COLO668 (cell line): Measurements from ENCODE around the gene AUTS2.
A peak's percentile ranks its signal among the peaks of the same experiment; 100 is the strongest.

Experiments used
- DNase-seq: peaks from one replicate; lab custom pipeline; 2025; ENCODE audit not compliant: unreplicated experiment; lab: John Stamatoyannopoulos, UW

The AUTS2 gene

DNA sequence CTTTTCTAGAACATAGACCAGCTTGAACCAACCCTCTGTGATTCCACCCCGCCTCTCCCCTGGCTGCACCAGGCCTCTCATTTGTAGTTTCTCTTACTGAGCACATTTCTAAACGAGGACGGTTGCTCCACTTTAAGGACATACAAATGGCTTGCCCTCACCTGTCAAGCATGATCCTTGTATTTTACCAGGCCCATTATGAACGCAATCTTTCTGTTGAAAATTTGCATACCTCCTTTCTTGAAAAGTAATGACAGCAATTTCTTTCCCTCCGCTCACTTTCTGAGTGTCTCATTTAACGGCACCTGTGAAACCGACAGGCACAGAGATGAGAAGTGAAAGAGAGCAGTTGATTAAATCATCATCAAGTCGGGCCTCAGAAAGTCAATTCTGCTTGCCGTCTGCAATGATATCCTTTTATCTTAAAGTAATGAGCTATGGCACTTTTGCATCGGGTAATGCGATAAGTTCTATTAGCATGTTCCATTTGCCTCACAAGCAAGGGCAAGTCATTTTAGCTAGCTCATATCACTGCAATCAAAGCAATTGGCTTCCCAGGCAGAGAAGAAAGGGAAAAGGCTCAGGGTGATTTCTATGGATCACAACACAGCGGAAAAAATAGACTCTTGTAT lies 828.1 kb downstream of the AUTS2 start:
- no peak for DNase-seq

DNA sequence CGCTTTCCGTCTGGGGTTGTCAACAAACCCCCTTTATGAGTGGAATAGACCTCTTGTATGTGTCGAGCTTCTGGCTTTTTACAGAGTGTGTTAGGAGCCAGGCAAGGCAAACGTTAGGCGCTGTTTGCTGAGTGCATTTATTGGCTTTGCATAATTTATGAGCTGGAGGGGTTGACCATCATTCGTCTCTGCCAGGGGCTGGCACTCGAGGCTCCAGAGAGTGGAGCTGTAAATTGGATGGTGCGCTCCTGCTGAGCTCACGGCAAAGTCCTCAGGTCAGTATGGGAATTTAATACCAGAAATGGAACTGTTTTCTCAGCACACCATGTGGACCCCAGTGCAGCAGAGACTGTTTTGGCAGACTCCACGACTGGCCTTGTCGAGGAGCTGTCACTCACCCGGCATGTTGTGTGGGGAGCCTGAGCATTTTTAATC lies 834.3 kb downstream of the AUTS2 start:
- DNase-seq, result peak; percentile 69

DNA sequence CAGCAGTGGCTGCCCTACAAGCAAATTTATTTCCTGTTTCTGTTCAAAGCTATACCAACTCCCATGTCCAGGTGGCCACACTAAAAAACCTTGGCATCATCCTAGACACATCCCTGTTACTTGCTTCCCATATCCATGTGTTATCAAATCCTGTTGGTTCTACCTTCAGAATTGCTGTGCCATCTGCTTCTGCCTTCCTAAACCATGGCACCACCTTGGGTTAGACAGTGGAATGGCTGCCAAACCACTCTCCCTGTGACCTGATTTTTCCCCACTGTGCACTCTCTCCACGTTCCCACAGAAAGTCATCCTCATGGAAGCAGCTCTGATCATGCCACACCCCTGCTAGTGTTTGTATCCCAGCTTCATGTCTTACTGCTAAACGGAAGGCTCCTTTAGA lies 836.1 kb downstream of the AUTS2 start:
- no peak for DNase-seq

DNA sequence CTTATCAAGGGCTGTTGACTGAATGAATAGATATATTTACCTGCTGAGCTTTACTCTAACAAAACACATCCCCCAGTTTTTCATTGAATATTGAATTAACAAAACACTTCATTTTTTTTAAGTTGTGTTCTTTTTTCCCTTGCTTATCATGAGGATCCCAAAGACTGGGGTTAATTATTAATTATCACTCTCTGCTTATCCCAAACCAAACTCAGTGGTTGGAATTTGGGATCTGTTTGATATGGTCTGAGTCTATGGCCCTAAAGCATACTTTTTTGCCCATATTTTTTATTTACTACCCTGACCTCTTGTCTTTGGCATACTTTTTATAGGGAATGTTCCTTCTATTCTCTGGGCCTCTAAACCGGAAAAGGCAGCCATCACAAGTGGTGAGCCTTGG lies 836.5 kb downstream of the AUTS2 start:
- no peak for DNase-seq

DNA sequence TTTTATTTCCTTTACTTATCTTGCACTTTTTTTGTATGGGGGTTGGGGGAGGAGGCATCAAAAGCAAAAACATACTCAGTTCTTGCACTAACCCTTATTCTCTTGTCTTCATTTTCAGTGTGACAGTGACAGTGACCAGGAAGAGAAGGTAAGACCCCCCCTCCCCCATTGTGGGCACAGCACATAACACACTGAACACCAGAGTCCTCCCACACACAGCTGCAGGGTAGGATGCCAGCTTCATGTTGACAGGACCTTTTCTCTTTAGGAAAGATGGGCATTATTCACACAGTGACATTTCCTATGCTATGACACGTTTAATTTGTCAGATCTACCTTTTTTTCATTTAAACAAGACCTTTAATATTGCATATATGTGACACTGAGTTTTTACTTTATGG lies 837.4 kb downstream of the AUTS2 start:
- DNase-seq, result no peak

DNA sequence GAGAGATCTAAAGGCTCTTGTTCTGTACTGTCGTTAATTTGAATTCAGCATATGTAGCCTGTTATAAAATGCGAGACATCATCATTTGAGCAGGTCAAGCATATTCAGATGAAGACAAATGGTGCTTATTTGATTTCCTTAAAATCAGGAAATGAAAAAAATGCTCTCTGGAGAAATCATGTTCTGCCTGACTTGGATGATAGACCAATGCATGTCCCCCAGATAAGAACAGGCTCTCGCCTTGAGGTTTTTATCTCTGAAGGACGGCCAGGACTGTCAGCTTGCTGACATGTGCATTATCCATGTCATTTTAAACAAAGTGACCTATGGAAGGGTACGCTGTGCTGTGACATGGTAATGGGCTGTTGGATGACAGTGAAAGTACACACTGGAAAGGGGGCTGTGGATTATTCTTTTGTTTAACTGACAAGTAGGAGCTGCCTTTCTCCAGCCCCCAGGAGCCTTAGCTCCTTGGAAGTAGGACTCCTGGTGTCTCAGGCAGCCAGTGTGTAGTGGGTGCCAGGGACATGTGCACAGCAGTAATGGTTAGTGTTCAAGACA lies 838.6 kb downstream of the AUTS2 start:
- DNase-seq, result no peak

DNA sequence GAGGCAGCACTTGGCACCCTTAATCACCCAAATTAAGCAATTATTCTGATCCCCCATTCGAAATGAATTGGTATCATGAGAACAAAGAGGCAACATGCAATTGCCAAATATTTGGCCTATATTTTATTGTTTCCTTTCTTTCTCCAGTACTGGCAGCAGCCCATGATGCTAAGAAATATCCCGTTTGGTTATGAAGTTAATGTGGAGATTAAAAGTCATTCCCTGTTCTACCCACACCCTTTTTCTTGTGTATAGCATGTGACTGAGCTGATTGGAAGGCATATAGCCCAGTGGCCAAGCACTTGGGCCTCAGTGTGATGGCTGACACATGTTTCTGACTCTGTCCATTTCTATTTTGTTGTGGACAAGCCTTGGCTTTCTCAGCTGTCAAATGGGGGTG lies 841.4 kb downstream of the AUTS2 start:
- no peak for DNase-seq

DNA sequence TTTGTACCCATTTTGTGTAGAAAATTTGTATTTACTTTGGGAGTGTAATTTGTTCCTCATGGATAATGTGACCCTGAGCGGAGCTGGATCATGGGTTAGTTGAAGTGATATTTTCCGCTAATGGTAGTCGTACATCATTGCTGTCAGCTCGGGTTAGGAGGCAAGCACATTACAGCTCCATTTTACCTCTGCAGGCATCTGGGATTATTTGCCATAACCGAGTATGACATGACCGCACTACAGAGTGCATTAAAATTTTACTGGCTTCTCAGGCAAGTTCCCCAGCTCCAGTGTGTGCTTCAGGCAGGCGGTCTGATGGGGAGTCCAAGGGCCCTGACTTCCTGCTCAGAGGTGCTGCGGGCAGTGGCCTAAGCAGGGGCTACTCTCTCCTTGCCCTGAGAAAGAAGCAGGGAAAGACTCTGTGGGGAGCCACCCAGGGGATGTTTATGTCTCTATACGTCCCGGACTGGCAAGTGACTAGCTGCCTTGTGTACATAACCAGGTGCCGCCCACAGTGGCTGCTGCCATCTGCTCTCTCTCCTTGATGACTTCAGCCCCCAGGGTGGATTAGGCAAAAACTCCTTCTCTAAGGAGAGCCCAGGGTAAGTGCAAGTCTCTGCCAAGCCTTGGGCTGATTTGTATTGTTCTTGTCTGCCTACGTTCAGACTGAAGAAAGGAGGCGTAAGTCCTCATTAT lies 848.3 kb downstream of the AUTS2 start:
- DNase-seq, result peak; percentile 49

DNA sequence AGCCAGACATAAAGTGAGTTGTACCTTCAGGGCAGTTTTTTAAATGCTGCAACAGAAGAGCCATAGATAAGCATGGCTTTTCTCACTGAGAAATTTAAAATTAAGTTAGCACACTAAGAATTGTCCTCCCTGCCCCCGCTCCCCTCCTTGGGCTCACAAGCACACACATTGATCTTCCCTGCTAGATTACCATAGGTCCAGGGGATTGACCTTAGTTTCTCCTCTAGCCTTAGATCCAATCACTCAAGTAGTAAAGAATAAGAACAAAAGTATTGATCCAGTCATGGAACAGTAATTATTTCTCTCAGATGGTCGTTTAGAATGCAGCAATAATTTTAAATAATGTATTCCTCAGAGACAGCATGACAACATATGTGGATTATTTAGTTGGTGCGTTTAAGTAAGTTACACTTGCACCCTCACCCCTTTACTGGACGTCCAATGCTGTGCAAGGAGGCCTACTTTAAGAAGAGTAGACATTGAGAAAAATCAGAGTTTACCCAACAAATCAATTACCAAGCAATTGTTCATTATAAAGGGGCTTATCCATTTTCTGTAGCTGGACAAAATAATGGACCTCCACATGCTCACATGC lies 850.1 kb downstream of the AUTS2 start:
- no peak for DNase-seq

DNA sequence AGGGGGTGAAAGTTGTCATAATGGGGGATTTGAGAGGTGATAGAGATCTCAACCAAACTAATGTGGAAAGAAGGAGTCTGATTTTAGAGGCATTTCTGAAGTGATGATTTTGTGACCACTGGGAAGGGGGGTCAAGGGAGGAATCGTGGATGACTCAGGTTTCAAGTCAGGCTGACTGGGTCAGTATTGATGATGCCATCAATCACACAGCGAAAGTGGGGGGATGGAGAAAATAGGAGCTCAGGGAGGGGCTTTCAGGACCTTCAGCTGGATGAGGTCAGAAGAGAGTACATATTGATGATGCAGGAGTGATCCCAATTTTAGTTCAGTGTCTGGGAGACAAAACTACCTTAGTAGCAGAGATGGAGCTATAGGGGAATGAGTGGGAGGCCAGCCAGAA lies 852.5 kb downstream of the AUTS2 start:
- DNase-seq, result no peak

DNA sequence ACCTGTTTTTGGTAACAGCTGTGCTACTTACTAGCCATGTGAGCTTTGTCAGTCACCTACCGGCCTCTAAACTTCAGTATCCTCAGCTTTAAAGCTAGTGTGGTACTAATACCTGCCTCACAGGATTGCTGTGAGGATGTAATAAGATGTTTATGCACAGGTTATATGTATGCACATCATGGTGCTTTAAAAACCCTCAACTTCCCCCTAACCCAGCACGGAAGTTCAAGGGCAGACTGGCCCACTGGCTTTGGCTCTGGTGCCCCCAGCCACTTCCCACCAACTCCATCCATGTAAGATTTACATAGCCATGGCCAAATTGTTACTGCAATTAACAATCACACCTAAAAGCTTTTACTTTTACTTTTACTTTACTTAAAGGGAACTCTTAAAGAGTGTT lies 857.6 kb downstream of the AUTS2 start:
- no peak for DNase-seq

DNA sequence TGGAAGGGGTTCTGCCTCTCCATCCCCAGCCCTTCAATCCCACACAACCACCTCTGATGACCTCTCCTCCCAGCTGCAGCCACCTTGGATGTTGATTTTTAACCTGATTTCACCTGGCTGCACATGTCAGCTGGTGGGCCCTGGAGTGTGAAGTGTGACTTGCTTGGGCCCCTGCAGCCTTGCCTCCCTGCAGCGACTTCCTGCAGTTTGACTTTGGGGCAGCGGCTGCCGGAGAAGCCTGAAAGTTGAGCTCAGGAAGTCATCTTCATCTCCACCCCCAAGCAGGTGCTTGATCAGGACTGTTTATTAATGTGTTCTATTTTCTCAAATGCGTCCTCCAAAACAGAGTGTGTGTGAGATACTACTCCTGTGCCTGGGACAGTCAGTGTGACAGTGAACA lies 858.4 kb downstream of the AUTS2 start:
- DNase-seq, result no peak

DNA sequence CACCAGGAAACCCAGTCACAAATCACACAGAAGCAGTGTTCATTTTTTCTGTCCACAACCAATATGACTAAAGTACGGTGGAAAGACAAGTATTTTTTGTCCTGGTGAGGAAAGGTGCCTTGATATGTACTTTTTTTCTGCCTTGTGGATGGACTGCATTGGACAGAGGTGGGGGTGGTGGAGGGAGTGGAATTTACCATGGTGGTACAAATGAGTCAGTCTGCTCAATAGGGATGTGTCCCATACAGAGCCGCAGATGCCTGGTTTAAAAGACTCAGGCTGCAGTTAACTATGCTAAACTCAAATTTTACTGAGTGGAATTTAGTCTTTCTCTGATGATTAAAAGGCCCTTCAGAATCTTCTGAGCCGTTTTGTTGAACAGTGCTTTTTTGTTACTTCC lies 859.2 kb downstream of the AUTS2 start:
- no peak for DNase-seq

DNA sequence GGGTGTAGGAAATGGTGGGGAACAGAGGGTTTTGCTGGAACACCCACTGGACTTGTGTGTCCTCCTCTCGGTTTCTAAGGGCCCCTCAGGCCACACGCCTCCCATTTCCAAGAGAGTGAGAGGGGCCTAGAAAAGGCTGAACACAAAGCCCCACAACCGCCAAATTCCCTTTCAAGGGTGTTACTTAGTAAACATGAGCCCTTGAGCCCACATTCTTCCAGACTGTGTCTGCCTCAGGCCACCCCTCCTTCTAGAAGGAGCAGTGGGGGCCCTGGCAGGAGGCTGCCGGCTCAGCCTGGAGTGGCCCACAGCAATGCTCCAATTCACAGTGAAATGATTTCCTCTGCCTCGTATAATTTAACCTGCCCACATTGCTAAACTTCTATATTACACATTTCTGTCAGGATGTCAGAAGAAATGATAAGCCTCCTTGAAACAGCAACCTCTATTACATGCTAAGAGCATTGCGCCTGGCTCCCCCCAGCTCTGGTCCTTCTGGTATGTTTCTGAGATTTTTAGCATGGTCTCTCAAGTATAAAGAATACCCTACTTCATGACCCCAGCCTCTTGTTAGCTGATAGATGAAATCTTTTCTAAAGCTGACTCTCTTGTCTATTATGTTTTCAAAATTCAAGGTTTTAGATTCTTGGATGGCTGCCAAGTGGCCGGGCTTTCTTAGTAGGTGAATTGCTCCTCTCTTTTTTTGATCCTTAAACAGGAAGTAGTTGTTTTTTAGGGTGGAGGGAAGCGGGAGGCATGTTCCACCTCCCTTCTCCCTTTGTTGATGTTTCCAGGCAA lies 859.8 kb downstream of the AUTS2 start:
- no peak for DNase-seq

DNA sequence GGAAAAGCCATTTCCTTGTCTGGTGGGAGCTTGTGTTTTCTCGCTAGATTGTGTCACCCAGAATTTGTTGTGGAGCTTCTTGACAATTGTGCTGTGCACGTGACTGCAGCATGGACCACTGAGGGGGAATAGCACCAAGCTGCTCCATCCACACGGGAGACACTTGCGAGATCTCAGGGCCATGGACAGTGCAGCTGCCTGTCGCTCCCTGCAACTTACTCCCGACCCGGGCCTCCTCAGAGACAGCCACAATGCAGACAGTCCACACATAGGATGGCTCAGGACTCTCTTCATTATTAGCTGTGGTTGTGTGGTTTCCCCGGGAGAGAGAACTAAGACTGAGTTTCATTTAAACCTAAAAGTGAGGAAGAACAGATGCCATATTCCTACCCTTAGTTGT lies 860.5 kb downstream of the AUTS2 start:
- DNase-seq, result no peak

DNA sequence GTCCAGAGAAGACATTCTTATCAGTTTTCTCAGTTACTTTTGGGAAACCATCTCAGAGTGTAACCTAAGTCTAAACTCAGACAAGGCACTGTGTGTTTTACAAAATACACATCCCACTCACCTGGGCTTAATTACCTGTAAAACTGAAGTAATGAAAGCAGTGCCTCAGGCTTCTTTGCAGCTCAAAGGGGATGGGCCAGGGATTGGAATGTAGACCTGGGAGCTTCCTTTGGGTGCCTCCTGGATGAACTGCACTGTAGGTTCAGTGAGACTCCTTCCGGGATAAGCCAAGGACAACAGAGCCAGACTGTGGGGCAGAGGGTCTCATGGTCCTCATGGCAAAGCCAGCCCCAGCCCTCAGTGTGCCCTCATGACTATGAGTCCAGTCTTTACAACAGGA lies 861.3 kb downstream of the AUTS2 start:
- no peak for DNase-seq

DNA sequence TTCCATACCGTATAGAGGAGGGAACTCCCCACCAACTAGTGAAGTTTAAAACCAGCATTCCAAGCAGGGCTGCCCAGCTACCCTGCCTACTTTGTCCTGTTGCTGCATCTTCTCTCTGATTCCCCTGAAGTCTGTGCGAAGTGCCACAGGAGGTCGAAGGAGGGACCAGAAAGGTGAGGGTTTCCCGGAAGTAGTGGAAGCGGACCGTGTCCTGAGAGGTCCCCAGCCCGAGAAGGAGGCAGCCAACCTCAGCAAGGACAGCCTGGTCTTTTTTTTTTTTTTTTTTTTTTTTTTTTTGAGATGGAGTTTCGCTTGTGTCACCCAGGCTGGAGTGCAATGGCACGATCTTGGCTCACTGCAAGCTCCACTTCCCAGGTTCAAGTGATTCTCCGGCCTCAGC lies 861.8 kb downstream of the AUTS2 start:
- DNase-seq, result no peak

DNA sequence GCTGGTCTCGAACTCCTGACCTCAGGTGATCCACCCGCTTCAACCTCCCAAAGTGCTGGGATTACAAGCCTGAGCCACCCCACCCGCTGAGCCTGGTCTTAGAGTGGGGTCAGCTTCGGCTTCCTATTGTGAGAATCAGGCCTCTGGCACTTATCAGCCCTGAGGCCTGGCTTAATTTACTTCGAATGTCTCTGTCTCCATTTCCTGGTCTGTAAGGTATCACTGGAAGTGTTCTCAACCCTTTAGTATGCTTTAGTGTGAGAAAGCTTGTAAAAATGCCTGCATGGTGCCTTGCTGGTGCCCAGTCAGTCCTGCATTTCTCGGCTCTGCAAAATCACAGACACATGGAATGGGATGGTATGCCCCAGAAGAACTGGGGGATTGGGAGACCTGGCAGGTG lies 862.3 kb downstream of the AUTS2 start:
- DNase-seq, result no peak

DNA sequence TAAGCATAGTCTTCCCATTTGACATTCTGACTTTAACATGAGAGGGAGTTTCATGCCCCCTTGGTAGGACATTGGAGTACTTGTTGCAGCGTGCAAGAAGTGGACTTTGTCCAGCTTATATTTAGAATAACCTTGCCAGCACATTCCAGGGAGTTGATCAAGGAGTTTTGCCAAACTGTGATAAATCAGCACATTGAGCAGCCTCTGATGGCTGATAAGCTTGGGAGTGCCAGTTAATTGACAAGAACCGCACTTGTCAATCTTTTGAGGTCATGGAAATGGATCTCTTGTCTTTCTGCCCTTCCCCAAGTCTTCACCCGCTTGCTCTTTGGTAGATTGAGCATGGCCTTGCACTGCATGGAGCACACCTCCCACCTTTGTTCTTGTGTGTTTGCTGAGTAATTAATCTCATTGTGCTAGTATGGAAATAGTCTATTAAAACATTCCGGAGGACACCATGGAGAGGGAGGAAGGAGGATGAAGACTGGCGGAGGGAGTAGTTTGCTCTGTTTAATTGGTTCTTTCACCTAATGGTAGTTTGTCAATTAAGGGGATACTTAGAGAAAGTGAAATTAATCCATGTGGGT lies 865.2 kb downstream of the AUTS2 start:
- no peak for DNase-seq

DNA sequence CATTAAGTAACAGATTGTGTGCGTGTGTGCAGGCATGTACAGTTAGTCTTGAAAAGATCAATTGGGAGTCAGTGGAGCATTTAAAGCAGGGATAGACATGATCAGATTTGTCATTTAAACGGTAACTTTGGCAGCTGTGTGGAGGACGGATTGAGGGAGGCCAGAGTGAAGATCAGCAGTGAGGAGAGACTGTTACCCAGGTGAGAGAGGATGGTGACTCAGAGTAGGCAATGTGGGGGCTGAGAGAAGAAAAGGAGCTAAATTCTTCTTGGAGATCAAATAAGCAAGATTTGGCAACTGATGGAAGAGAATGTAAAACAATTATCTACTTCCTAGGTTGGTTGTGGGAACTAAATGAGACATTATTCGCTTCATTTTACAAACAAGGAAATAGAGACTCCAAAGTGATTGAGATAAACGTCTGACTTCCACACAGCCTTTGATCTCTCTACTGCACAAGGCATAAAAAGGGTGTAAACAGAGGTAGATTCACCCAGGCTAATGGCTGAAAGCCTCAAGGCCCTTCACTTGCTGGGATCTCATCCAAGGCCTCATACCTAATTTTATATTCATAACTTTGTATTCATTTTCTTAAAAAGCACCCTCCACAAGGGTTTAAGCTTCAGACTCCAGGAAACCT lies 868.6 kb downstream of the AUTS2 start:
- DNase-seq, result no peak

DNA sequence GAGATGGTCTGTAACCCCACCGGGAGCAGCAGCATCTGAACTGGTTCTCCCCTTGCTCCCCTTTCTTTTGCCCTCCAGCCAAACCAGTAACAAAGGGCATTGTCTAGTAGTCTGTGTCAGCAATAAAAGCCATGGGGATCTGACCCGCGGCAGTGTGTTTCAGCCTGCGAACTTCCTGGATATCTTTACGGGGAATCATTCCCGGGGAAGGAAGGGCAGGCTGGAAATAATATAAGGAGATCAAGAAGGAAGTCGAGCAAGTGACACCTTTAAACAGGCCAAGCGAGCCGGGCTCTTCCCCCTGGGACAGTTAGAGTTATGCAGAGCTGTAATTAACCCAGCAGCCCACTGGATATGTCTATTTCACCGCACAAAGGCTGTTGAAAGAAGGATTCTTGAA lies 872.5 kb downstream of the AUTS2 start:
- no peak for DNase-seq
